DND-41 (cell line): ENCODE results near the gene RGS7.

Experiments used
- EZH2 ChIP-seq: IDR thresholded peaks from 3 replicates; pipeline ENCODE4 v1.6.1; 2012; ENCODE audit warnings: borderline replicate concordance, low read depth, mild to moderate bottlenecking, moderate library complexity, low read length, inconsistent platforms; ENCODE audit not compliant: severe bottlenecking
- TF ChIP-seq, protein P1 (sequence below): IDR thresholded peaks from 2 replicates; pipeline ENCODE4 v1.5.1; 2012; ENCODE audit warnings: borderline replicate concordance, low read length, moderate library complexity, mild to moderate bottlenecking; ENCODE audit not compliant: poor library complexity, severe bottlenecking; ENCODE audit errors: extremely low read depth

DNA sequence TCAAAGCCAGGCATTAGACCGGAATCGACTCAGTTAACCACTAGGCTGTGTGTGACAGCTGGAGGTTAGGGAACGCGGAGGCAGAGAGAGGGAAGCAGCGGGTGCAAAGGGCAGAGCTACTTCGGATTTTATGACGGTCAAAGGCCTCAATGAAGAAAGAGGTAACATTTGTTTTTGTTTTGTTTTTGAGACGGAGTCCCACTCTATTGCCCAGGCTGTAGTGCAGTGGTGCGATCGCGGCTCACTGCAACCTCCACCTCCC, 468.3 kb downstream of the RGS7 start:
- no peak for TF ChIP-seq EZH2
- TF ChIP-seq, protein P1, sequence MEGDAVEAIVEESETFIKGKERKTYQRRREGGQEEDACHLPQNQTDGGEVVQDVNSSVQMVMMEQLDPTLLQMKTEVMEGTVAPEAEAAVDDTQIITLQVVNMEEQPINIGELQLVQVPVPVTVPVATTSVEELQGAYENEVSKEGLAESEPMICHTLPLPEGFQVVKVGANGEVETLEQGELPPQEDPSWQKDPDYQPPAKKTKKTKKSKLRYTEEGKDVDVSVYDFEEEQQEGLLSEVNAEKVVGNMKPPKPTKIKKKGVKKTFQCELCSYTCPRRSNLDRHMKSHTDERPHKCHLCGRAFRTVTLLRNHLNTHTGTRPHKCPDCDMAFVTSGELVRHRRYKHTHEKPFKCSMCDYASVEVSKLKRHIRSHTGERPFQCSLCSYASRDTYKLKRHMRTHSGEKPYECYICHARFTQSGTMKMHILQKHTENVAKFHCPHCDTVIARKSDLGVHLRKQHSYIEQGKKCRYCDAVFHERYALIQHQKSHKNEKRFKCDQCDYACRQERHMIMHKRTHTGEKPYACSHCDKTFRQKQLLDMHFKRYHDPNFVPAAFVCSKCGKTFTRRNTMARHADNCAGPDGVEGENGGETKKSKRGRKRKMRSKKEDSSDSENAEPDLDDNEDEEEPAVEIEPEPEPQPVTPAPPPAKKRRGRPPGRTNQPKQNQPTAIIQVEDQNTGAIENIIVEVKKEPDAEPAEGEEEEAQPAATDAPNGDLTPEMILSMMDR = no peak
